ENCODE measurements around the gene THOC6. TPM values are rescaled to one million over a fixed set of nuclear protein-coding genes. Genes with fewer than 3 reads are reported as not detected.
A peak's percentile ranks its signal among the peaks of the same experiment; 100 is the strongest.

Gene THOC6
- total and polyA plus RNA-seq, 9 of the 15 experiments (the other 6 are each of a cell fraction or from before 2014, with no cell fraction given) = 2.5 to 65.4 (median 42.3) TPM

DNA sequence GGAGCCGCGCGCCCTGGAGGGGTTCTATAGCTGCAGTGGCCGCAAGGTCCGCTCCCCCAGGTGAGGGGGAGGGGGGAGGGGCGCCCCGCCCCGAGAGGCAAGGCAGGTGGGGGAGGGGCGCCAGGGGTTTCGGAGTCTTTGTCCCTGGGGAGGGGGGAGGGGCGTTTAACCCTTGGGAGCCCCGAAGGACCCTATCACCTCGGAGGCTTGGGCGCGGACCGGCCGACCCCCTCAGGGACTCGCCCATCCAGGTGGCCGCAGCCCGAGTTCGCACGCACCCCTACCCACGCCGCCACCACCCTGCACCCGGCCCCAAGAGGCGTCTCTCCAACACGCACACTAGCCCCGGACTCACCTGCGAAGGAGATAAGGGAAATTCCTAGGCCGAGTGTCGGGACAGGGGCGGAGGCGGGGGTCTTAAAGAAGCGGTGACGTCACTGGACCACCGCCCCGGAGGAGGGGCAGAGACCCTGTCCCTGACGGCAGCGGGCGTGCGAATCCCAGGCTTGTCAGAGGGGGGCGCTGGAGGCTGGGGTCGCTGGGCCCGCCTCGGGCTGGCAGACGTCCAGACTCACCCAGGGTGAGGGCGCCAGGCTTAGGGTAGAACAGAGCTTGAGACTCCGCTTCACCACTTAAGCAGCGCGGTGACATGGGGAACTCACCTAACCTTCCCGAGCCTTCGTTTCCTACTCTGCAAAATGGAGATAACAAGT, 5.9 kb upstream of the THOC6 start, which contains the start of gene CLDN6 (continued):
- TF ChIP-seq, protein P1, sequence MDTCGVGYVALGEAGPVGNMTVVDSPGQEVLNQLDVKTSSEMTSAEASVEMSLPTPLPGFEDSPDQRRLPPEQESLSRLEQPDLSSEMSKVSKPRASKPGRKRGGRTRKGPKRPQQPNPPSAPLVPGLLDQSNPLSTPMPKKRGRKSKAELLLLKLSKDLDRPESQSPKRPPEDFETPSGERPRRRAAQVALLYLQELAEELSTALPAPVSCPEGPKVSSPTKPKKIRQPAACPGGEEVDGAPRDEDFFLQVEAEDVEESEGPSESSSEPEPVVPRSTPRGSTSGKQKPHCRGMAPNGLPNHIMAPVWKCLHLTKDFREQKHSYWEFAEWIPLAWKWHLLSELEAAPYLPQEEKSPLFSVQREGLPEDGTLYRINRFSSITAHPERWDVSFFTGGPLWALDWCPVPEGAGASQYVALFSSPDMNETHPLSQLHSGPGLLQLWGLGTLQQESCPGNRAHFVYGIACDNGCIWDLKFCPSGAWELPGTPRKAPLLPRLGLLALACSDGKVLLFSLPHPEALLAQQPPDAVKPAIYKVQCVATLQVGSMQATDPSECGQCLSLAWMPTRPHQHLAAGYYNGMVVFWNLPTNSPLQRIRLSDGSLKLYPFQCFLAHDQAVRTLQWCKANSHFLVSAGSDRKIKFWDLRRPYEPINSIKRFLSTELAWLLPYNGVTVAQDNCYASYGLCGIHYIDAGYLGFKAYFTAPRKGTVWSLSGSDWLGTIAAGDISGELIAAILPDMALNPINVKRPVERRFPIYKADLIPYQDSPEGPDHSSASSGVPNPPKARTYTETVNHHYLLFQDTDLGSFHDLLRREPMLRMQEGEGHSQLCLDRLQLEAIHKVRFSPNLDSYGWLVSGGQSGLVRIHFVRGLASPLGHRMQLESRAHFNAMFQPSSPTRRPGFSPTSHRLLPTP (IDR thresholded peaks at IDR 0.05; ENCODE audit: borderline replicate concordance, extremely low read depth, insufficient read length) = no peak
- TF ChIP-seq, protein P2, sequence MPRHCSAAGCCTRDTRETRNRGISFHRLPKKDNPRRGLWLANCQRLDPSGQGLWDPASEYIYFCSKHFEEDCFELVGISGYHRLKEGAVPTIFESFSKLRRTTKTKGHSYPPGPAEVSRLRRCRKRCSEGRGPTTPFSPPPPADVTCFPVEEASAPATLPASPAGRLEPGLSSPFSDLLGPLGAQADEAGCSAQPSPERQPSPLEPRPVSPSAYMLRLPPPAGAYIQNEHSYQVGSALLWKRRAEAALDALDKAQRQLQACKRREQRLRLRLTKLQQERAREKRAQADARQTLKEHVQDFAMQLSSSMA (CRISPR knock-in tag; IDR thresholded peaks at IDR 0.05) = no peak
- no peak for TF ChIP-seq ZNF12 (CRISPR knock-in tag; IDR thresholded peaks at IDR 0.05)
- TF ChIP-seq, protein P3, sequence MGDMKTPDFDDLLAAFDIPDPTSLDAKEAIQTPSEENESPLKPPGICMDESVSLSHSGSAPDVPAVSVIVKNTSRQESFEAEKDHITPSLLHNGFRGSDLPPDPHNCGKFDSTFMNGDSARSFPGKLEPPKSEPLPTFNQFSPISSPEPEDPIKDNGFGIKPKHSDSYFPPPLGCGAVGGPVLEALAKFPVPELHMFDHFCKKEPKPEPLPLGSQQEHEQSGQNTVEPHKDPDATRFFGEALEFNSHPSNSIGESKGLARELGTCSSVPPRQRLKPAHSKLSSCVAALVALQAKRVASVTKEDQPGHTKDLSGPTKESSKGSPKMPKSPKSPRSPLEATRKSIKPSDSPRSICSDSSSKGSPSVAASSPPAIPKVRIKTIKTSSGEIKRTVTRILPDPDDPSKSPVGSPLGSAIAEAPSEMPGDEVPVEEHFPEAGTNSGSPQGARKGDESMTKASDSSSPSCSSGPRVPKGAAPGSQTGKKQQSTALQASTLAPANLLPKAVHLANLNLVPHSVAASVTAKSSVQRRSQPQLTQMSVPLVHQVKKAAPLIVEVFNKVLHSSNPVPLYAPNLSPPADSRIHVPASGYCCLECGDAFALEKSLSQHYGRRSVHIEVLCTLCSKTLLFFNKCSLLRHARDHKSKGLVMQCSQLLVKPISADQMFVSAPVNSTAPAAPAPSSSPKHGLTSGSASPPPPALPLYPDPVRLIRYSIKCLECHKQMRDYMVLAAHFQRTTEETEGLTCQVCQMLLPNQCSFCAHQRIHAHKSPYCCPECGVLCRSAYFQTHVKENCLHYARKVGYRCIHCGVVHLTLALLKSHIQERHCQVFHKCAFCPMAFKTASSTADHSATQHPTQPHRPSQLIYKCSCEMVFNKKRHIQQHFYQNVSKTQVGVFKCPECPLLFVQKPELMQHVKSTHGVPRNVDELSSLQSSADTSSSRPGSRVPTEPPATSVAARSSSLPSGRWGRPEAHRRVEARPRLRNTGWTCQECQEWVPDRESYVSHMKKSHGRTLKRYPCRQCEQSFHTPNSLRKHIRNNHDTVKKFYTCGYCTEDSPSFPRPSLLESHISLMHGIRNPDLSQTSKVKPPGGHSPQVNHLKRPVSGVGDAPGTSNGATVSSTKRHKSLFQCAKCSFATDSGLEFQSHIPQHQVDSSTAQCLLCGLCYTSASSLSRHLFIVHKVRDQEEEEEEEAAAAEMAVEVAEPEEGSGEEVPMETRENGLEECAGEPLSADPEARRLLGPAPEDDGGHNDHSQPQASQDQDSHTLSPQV (IDR thresholded peaks at IDR 0.05) = no peak
- no peak for TF ChIP-seq SMAD1 (IDR thresholded peaks at IDR 0.05; ENCODE audit: low read depth, low read length, partially characterized antibody)
- TF ChIP-seq, protein P4, sequence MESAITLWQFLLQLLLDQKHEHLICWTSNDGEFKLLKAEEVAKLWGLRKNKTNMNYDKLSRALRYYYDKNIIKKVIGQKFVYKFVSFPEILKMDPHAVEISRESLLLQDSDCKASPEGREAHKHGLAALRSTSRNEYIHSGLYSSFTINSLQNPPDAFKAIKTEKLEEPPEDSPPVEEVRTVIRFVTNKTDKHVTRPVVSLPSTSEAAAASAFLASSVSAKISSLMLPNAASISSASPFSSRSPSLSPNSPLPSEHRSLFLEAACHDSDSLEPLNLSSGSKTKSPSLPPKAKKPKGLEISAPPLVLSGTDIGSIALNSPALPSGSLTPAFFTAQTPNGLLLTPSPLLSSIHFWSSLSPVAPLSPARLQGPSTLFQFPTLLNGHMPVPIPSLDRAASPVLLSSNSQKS (CRISPR knock-in tag; IDR thresholded peaks at IDR 0.05) = no peak
- TF ChIP-seq, protein P5, sequence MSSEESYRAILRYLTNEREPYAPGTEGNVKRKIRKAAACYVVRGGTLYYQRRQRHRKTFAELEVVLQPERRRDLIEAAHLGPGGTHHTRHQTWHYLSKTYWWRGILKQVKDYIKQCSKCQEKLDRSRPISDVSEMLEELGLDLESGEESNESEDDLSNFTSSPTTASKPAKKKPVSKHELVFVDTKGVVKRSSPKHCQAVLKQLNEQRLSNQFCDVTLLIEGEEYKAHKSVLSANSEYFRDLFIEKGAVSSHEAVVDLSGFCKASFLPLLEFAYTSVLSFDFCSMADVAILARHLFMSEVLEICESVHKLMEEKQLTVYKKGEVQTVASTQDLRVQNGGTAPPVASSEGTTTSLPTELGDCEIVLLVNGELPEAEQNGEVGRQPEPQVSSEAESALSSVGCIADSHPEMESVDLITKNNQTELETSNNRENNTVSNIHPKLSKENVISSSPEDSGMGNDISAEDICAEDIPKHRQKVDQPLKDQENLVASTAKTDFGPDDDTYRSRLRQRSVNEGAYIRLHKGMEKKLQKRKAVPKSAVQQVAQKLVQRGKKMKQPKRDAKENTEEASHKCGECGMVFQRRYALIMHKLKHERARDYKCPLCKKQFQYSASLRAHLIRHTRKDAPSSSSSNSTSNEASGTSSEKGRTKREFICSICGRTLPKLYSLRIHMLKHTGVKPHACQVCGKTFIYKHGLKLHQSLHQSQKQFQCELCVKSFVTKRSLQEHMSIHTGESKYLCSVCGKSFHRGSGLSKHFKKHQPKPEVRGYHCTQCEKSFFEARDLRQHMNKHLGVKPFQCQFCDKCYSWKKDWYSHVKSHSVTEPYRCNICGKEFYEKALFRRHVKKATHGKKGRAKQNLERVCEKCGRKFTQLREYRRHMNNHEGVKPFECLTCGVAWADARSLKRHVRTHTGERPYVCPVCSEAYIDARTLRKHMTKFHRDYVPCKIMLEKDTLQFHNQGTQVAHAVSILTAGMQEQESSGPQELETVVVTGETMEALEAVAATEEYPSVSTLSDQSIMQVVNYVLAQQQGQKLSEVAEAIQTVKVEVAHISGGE (CRISPR knock-in tag; IDR thresholded peaks at IDR 0.05) = no peak
- TF ChIP-seq ZNF778 (CRISPR knock-in tag; IDR thresholded peaks at IDR 0.05) = no peak
- TF ChIP-seq DNMT1 (IDR thresholded peaks at IDR 0.05) = no peak
- TF ChIP-seq LEF1 (IDR thresholded peaks at IDR 0.05) = no peak
- TF ChIP-seq, protein P6, sequence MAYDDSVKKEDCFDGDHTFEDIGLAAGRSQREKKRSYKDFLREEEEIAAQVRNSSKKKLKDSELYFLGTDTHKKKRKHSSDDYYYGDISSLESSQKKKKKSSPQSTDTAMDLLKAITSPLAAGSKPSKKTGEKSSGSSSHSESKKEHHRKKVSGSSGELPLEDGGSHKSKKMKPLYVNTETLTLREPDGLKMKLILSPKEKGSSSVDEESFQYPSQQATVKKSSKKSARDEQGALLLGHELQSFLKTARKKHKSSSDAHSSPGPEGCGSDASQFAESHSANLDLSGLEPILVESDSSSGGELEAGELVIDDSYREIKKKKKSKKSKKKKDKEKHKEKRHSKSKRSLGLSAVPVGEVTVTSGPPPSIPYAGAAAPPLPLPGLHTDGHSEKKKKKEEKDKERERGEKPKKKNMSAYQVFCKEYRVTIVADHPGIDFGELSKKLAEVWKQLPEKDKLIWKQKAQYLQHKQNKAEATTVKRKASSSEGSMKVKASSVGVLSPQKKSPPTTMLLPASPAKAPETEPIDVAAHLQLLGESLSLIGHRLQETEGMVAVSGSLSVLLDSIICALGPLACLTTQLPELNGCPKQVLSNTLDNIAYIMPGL (CRISPR knock-in tag; IDR thresholded peaks at IDR 0.05) = no peak
- peak; percentile 76 for TF ChIP-seq GATAD2A (IDR thresholded peaks at IDR 0.05)

All from K562 (cell line).